NCI-H345 treated with DMSO at 0.1 percent for 48 hours (cell line): ENCODE data around the gene DIS3L2.
"Not testable (repeated sequence)": the region's sequence is repeated elsewhere in the genome, so short reads cannot be mapped to it uniquely, and the experiment has no call there.

Experiments used
- DNase-seq: peaks from one replicate; lab custom pipeline; 2025; ENCODE audit not compliant: unreplicated experiment; lab: John Stamatoyannopoulos, UW

DIS3L2 gene

GRCh38 chr2:232328516-232329460 is 367.3 kb downstream of the DIS3L2 start:
- no peak for DNase-seq

GRCh38 chr2:232329716-232330067 is 368.2 kb downstream of the DIS3L2 start:
- no peak for DNase-seq

- no peak for DNase-seq
Measured at GRCh38 chr2:232330068-232330999, 368.8 kb downstream of the DIS3L2 start.

- not testable (repeated sequence) for DNase-seq
Measured at GRCh38 chr2:232331061-232331460, 369.5 kb downstream of the DIS3L2 start.

GRCh38 chr2:232331641-232332040 is 370.1 kb downstream of the DIS3L2 start:
- DNase-seq: not testable (repeated sequence)

GRCh38 chr2:232332244-232332939 is 370.9 kb downstream of the DIS3L2 start:
- not testable (repeated sequence) for DNase-seq

- no peak for DNase-seq
Measured at GRCh38 chr2:232332940-232333259, 371.4 kb downstream of the DIS3L2 start.

GRCh38 chr2:232333361-232334135 is 372.0 kb downstream of the DIS3L2 start:
- no peak for DNase-seq

- DNase-seq: not testable (repeated sequence)
Measured at GRCh38 chr2:232334136-232334884, 372.8 kb downstream of the DIS3L2 start.

GRCh38 chr2:232334885-232335205 is 373.3 kb downstream of the DIS3L2 start:
- not testable (repeated sequence) for DNase-seq

GRCh38 chr2:232335206-232335858 is 373.8 kb downstream of the DIS3L2 start:
- not testable (repeated sequence) for DNase-seq

GRCh38 chr2:232335859-232336215 is 374.3 kb downstream of the DIS3L2 start:
- DNase-seq: no peak

- no peak for DNase-seq
Measured at GRCh38 chr2:232336241-232336736, 374.8 kb downstream of the DIS3L2 start.

GRCh38 chr2:232336981-232337720 is 375.6 kb downstream of the DIS3L2 start:
- DNase-seq: no peak

GRCh38 chr2:232338094-232338758 is 376.7 kb downstream of the DIS3L2 start:
- DNase-seq: not testable (repeated sequence)

- no peak for DNase-seq
Measured at GRCh38 chr2:232338759-232339106, 377.2 kb downstream of the DIS3L2 start.

- no peak for DNase-seq
Measured at GRCh38 chr2:232339121-232340081, 377.9 kb downstream of the DIS3L2 start.
